BLaER1 (cell line): ENCODE measurements around the gene TPSD1.
A peak's percentile ranks its signal among the peaks of the same experiment; 100 is the strongest.

Source experiments
- H3K27ac ChIP-seq: shearing (Covaris generic); formaldehyde crosslinking; 2 replicates; pipeline ENCODE4 v1.8.1; 2022
- H3K27me3 ChIP-seq: shearing (Covaris generic); formaldehyde crosslinking; 2 replicates; pipeline ENCODE4 v1.8.1; 2022
- H3K36me3 ChIP-seq: shearing (Covaris generic); formaldehyde crosslinking; 2 replicates; pipeline ENCODE4 v1.8.1; 2022
- H3K4me1 ChIP-seq: shearing (Covaris generic); formaldehyde crosslinking; 2 replicates; pipeline ENCODE4 v1.8.1; 2022
- H3K4me2 ChIP-seq: shearing (Covaris generic); formaldehyde crosslinking; 2 replicates; pipeline ENCODE4 v1.8.1; 2022
- H3K4me3 ChIP-seq: shearing (Covaris generic); formaldehyde crosslinking; 2 replicates; pipeline ENCODE4 v1.8.1; 2022
- H3K9ac ChIP-seq: shearing (Covaris generic); formaldehyde crosslinking; 2 replicates; pipeline ENCODE4 v1.8.1; 2022
- H3K9me3 ChIP-seq: shearing (Covaris generic); formaldehyde crosslinking; 2 replicates; pipeline ENCODE4 v1.8.1; 2022
- H4K20me1 ChIP-seq: shearing (Covaris generic); formaldehyde crosslinking; 2 replicates; pipeline ENCODE4 v1.8.1; 2022
- Cebpa-rat ChIP-seq: shearing (Covaris generic); IDR thresholded peaks from 2 replicates; pipeline ENCODE4 v1.8.1; 2022

Gene TPSD1

DNA sequence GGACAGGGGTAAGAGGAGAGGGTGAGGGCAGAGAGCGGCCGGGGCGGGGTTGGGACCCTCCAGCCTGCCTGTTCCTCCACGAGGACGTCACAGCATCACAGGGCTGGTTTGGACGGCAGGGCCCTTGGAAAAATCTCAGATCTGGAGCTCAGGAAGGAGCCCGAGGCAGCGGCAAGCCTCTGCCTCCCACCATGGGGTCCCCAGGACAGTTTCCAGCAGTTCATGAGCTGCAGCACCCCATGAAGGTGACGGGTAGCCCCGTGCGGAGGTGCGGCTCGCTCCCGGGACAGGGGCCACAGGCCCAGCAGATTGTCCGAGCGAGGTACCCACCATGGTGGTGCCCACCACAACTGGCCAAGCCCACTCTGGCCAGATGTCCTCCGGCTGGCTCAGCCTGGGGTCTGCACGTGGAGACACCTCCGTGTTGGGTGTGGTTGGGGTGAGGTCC, 21.3 kb downstream of the TPSD1 start:
- no peaks in the 10 kb centered on the region for H3K36me3 ChIP-seq
- H3K27me3 ChIP-seq, result peaks cover 39% of the 10 kb centered on the region
- H3K27ac ChIP-seq, result no peak overlapping the region
- H3K4me3 ChIP-seq, result no peak overlapping the region
- TF ChIP-seq Cebpa-rat, result no peak
- H4K20me1 ChIP-seq, result no peaks in the 10 kb centered on the region
- H3K9ac ChIP-seq, result no peak overlapping the region
- H3K9me3 ChIP-seq, result no peaks in the 10 kb centered on the region
- H3K4me1 ChIP-seq, result peaks cover 43% of the 10 kb centered on the region
- no peak overlapping the region for H3K4me2 ChIP-seq

GRCh38 chr16:1277617-1278282, 21.9 kb downstream of the TPSD1 start:
- H3K27me3 ChIP-seq, result peaks cover 44% of the 10 kb centered on the region
- no peak overlapping the region for H3K4me2 ChIP-seq

DNA sequence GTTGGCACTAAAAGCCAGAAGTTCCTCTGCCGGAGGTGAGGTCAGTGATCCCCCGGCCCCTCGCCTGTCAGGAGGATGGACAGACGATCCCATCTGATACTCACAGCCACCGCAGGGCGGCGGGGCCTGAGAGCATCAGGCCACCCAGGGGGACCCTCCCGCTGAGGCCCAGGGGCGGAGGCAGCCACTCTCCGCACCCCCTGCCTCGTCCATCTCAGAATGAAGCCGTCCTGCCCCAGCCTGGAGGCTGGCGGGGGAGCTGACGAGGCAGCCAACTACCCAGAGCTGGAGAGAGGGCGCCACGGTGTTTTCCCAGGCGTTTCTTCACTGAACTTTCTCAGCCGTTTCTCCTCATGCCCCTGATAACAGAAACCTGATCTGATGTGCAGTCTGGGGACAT, 22.6 kb downstream of the TPSD1 start:
- Histone ChIP-seq H3K4me2 (peak overlapping the region; percentile 67), H3K9me3 (no peaks in the 10 kb centered on the region), H3K4me3 (no peak overlapping the region), H3K4me1 (peaks cover 51% of the 10 kb centered on the region), H3K27ac (no peak overlapping the region), H3K36me3 (no peaks in the 10 kb centered on the region), H4K20me1 (no peaks in the 10 kb centered on the region), H3K9ac (no peak overlapping the region), H3K27me3 (peaks cover 52% of the 10 kb centered on the region)
- TF ChIP-seq Cebpa-rat, result no peak

More at GRCh38 chr16:1277617-1278282, 21.9 kb downstream of the TPSD1 start:
- no peaks in the 10 kb centered on the region for H4K20me1 ChIP-seq
- no peak overlapping the region for H3K4me3 ChIP-seq
- H3K9me3 ChIP-seq, result no peaks in the 10 kb centered on the region
- peaks cover 44% of the 10 kb centered on the region for H3K4me1 ChIP-seq
- no peak overlapping the region for H3K9ac ChIP-seq
- no peak overlapping the region for H3K27ac ChIP-seq
- no peaks in the 10 kb centered on the region for H3K36me3 ChIP-seq
- TF ChIP-seq Cebpa-rat, result no peak

GRCh38 chr16:1279081-1279944, 23.4 kb downstream of the TPSD1 start:
- no peaks in the 10 kb centered on the region for H3K9me3 ChIP-seq
- peaks cover 60% of the 10 kb centered on the region for H3K4me1 ChIP-seq
- peak overlapping the region; percentile 38; the same call in 1 of the 2 replicates for H3K27ac ChIP-seq
- H3K4me3 ChIP-seq, result no peak overlapping the region
- peaks cover 57% of the 10 kb centered on the region for H3K27me3 ChIP-seq
- H3K36me3 ChIP-seq, result no peaks in the 10 kb centered on the region
- no peak overlapping the region for H3K9ac ChIP-seq
- peak overlapping the region; percentile 67 for H3K4me2 ChIP-seq
- no peaks in the 10 kb centered on the region for H4K20me1 ChIP-seq
- no peak for TF ChIP-seq Cebpa-rat

DNA sequence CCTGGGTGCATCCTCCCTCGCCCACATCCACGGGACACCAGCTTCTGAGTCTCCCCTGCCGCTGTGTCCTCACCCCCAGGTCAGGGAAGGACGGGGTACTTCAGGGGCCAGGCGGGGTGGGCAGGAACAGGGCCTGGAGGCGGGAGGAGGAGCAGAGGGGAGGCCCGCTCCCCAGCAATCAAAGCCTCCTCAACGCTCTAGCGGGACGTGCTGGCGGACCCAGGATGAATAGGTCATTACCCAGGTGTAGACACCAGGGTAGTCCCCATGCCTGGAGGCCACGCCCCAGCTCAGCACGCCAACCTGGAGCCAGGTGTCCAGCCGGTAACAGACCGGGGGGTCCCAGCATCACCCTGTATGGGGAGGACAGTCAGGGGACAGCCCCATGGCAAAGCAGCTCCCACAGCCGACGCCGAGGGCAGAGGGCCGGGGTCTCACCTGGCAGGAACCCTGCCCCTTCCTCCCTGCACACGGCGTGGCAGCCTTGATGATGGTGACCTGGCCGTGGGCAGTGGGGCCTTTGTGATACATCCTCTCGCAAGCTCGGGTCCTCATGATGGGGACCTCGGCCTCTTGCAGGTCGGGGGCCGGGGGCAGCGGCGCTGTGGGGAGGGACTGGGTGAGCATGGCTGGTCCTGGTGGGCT, 24.2 kb downstream of the TPSD1 start:
- Histone ChIP-seq H3K27ac (peak overlapping the region; percentile 38; the same call in 1 of the 2 replicates), H3K4me2 (peak overlapping the region; percentile 67), H3K9ac (no peak overlapping the region), H3K4me3 (no peak overlapping the region), H3K4me1 (peaks cover 62% of the 10 kb centered on the region), H3K27me3 (peaks cover 60% of the 10 kb centered on the region), H3K36me3 (no peaks in the 10 kb centered on the region), H4K20me1 (no peaks in the 10 kb centered on the region), H3K9me3 (no peaks in the 10 kb centered on the region)
- TF ChIP-seq Cebpa-rat, result no peak

DNA sequence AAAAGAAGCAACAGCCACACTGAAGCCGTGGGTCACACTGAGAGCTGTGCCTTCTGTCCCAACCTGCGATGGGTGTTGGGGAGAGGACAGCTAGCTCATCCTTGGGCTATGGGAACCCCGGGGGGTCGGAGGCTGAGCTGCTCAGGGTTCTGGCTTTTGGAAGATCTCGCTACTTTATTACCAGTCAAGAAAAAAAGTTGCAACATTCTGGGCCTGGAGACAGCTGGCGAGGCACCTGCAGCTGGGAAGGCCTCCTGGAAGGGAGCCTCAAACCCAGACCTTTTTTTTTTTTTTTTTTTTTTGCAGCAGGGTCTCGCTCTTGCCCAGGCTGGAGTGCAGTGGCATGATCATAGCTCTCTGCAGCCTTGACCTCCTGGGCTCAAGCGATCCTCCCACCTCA, 24.9 kb downstream of the TPSD1 start:
- peaks cover 63% of the 10 kb centered on the region for H3K27me3 ChIP-seq
- no peaks in the 10 kb centered on the region for H3K36me3 ChIP-seq
- TF ChIP-seq Cebpa-rat, result no peak
- H3K27ac ChIP-seq, result no peak overlapping the region
- no peaks in the 10 kb centered on the region for H3K9me3 ChIP-seq
- H3K4me2 ChIP-seq, result peak overlapping the region; percentile 77; the same call in 1 of the 2 replicates
- H4K20me1 ChIP-seq, result no peaks in the 10 kb centered on the region
- H3K9ac ChIP-seq, result no peak overlapping the region
- peaks cover 62% of the 10 kb centered on the region for H3K4me1 ChIP-seq
- H3K4me3 ChIP-seq, result no peak overlapping the region

- H3K27me3 ChIP-seq, result peaks cover 69% of the 10 kb centered on the region
- H4K20me1 ChIP-seq, result no peaks in the 10 kb centered on the region
- no peak for TF ChIP-seq Cebpa-rat
- no peaks in the 10 kb centered on the region for H3K36me3 ChIP-seq
- H3K4me3 ChIP-seq, result no peak overlapping the region
- peaks cover 62% of the 10 kb centered on the region for H3K4me1 ChIP-seq
- H3K4me2 ChIP-seq, result peak overlapping the region; percentile 77
- H3K27ac ChIP-seq, result no peak overlapping the region
- no peaks in the 10 kb centered on the region for H3K9me3 ChIP-seq
- H3K9ac ChIP-seq, result no peak overlapping the region
Measured at GRCh38 chr16:1281517-1281916, 25.6 kb downstream of the TPSD1 start.

- H3K4me3 ChIP-seq, result no peak overlapping the region
- peaks cover 62% of the 10 kb centered on the region for H3K4me1 ChIP-seq
- no peak for TF ChIP-seq Cebpa-rat
- H3K9ac ChIP-seq, result no peak overlapping the region
- H3K27ac ChIP-seq, result no peak overlapping the region
- H3K36me3 ChIP-seq, result no peaks in the 10 kb centered on the region
- peaks cover 64% of the 10 kb centered on the region for H3K27me3 ChIP-seq
- peak overlapping the region; percentile 77 for H3K4me2 ChIP-seq
- H4K20me1 ChIP-seq, result no peaks in the 10 kb centered on the region
- no peaks in the 10 kb centered on the region for H3K9me3 ChIP-seq
Measured at GRCh38 chr16:1282324-1282973, 26.6 kb downstream of the TPSD1 start.

GRCh38 chr16:1283296-1283695, 27.4 kb downstream of the TPSD1 start:
- Histone ChIP-seq H3K4me1 (peaks cover 62% of the 10 kb centered on the region), H3K4me2 (peak overlapping the region; percentile 77), H3K36me3 (no peaks in the 10 kb centered on the region), H3K9ac (peak overlapping the region; percentile 15; the same call in 1 of the 2 replicates), H3K27me3 (peaks cover 65% of the 10 kb centered on the region), H3K4me3 (no peak overlapping the region; the same call in 1 of the 2 replicates), H3K9me3 (no peaks in the 10 kb centered on the region), H4K20me1 (no peaks in the 10 kb centered on the region), H3K27ac (no peak overlapping the region)
- no peak for TF ChIP-seq Cebpa-rat
